ENCODE results near the gene SULT4A1.

DNA sequence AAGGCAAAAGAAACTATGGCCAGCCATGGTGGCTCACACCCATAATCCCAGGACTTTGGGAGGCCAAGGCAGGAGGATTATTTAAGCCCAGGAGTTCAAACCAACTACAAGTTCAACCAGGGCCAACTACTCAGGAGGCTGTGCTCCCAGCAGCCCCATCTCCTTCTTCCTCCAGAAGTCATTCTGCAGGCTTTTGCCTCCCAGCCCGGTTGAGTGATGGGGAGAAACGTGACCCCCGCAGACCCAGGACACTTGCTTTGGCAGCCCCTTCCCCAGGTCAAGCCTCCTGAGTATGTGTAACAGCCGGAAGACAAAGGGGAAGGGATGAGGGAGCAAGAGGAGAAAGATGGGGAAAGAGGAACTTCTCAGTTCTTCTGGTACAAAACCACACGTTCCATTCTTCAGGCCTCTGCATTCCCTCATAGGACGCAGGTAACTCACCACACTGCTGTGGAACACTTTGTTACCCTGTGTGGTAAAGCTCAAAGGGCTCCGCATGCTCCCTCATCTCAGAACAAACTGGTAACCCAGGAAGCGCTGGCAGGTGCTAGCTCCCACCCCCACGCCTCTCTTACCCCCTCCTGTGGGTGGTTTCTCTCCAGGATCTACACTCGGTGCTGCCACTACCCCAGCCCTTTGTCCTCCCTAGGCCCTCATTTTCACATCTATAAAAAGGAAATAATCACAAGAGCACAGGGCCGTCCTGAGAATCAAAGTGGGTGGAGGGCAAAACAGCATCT is 4.0 kb downstream of the SULT4A1 start:
- no peak for TF ChIP-seq SIN3A (IDR thresholded peaks at IDR 0.05; ENCODE audit: low read depth)
- TF ChIP-seq, protein P1, sequence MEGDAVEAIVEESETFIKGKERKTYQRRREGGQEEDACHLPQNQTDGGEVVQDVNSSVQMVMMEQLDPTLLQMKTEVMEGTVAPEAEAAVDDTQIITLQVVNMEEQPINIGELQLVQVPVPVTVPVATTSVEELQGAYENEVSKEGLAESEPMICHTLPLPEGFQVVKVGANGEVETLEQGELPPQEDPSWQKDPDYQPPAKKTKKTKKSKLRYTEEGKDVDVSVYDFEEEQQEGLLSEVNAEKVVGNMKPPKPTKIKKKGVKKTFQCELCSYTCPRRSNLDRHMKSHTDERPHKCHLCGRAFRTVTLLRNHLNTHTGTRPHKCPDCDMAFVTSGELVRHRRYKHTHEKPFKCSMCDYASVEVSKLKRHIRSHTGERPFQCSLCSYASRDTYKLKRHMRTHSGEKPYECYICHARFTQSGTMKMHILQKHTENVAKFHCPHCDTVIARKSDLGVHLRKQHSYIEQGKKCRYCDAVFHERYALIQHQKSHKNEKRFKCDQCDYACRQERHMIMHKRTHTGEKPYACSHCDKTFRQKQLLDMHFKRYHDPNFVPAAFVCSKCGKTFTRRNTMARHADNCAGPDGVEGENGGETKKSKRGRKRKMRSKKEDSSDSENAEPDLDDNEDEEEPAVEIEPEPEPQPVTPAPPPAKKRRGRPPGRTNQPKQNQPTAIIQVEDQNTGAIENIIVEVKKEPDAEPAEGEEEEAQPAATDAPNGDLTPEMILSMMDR (IDR thresholded peaks at IDR 0.05 in 2 of 3, conservative IDR thresholded peaks at IDR 0.05 in 1 of 3; ENCODE audit: borderline replicate concordance in 1 of 3, insufficient read depth in 1 of 3, low read depth in 2 of 3, low read length in 2 of 3), result no peak
- no peak for TF ChIP-seq POLR2A (IDR thresholded peaks at IDR 0.05; ENCODE audit: borderline replicate concordance, extremely low read depth, insufficient read depth, insufficient read length)
- TF ChIP-seq FOSL1 (IDR thresholded peaks at IDR 0.05; ENCODE audit: low read depth), result no peak
- TF ChIP-seq EZH2 (IDR thresholded peaks at IDR 0.05), result no peak
- TF ChIP-seq SRF (IDR thresholded peaks at IDR 0.05; ENCODE audit: low read depth), result no peak
- TF ChIP-seq CEBPB (IDR thresholded peaks at IDR 0.05; ENCODE audit: low read depth), result no peak
- TF ChIP-seq, protein P2, sequence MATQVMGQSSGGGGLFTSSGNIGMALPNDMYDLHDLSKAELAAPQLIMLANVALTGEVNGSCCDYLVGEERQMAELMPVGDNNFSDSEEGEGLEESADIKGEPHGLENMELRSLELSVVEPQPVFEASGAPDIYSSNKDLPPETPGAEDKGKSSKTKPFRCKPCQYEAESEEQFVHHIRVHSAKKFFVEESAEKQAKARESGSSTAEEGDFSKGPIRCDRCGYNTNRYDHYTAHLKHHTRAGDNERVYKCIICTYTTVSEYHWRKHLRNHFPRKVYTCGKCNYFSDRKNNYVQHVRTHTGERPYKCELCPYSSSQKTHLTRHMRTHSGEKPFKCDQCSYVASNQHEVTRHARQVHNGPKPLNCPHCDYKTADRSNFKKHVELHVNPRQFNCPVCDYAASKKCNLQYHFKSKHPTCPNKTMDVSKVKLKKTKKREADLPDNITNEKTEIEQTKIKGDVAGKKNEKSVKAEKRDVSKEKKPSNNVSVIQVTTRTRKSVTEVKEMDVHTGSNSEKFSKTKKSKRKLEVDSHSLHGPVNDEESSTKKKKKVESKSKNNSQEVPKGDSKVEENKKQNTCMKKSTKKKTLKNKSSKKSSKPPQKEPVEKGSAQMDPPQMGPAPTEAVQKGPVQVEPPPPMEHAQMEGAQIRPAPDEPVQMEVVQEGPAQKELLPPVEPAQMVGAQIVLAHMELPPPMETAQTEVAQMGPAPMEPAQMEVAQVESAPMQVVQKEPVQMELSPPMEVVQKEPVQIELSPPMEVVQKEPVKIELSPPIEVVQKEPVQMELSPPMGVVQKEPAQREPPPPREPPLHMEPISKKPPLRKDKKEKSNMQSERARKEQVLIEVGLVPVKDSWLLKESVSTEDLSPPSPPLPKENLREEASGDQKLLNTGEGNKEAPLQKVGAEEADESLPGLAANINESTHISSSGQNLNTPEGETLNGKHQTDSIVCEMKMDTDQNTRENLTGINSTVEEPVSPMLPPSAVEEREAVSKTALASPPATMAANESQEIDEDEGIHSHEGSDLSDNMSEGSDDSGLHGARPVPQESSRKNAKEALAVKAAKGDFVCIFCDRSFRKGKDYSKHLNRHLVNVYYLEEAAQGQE (IDR thresholded peaks at IDR 0.05; ENCODE audit: low read depth), result no peak
- no peak for TF ChIP-seq ZNF274 (IDR thresholded peaks at IDR 0.05; ENCODE audit: low read depth, low read length)
- TF ChIP-seq, protein P3, sequence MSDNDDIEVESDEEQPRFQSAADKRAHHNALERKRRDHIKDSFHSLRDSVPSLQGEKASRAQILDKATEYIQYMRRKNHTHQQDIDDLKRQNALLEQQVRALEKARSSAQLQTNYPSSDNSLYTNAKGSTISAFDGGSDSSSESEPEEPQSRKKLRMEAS (IDR thresholded peaks at IDR 0.05), result no peak
- no peak for TF ChIP-seq ELF1 (IDR thresholded peaks at IDR 0.05; ENCODE audit: borderline replicate concordance, low read depth)
- TF ChIP-seq POLR2AphosphoS5 (IDR thresholded peaks at IDR 0.05; ENCODE audit: low read depth, low read length), result no peak
- TF ChIP-seq, protein P4, sequence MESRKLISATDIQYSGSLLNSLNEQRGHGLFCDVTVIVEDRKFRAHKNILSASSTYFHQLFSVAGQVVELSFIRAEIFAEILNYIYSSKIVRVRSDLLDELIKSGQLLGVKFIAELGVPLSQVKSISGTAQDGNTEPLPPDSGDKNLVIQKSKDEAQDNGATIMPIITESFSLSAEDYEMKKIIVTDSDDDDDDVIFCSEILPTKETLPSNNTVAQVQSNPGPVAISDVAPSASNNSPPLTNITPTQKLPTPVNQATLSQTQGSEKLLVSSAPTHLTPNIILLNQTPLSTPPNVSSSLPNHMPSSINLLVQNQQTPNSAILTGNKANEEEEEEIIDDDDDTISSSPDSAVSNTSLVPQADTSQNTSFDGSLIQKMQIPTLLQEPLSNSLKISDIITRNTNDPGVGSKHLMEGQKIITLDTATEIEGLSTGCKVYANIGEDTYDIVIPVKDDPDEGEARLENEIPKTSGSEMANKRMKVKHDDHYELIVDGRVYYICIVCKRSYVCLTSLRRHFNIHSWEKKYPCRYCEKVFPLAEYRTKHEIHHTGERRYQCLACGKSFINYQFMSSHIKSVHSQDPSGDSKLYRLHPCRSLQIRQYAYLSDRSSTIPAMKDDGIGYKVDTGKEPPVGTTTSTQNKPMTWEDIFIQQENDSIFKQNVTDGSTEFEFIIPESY (IDR thresholded peaks at IDR 0.05; ENCODE audit: extremely low read depth, insufficient replicate concordance, low read length), result no peak
- TF ChIP-seq TCF7L2 (IDR thresholded peaks at IDR 0.05; ENCODE audit: borderline replicate concordance, extremely low read depth, insufficient read depth, insufficient read length), result no peak

Data from HCT116 (cell line).